Cardiac muscle cell (in vitro differentiated cells and primary cell): Measurements from ENCODE around the gene TPM1. TPM values are rescaled to one million over a fixed set of nuclear protein-coding genes. Genes with fewer than 3 reads are reported as not detected.
A peak's percentile ranks its signal among the peaks of the same experiment; 100 is the strongest.

Source experiments
- DNase-seq, 2 donors: peaks; one replicate each; pipeline versions ENCODE4 v3.0.0 to v3.0.0-alpha.2; 2010 to 2017; ENCODE audit warnings: low read depth in 1 of 2, low spot score in 1 of 2
- H3K27ac ChIP-seq: fragments of 200-600 bp; sonication (generic); 2 replicates; pipeline ENCODE4 v1.5.1; 2016
- H3K27me3 ChIP-seq: fragments of 200-600 bp; sonication (generic); 2 replicates; pipeline ENCODE4 v1.6.0; 2016; ENCODE audit warnings: control low read depth
- H3K36me3 ChIP-seq: fragments of 200-600 bp; sonication (generic); 2 replicates; pipeline ENCODE4 v1.5.1; 2016; ENCODE audit warnings: control low read depth
- H3K4me1 ChIP-seq: fragments of 200-600 bp; sonication (generic); 2 replicates; pipeline ENCODE4 v1.8.1; 2017; ENCODE audit warnings: low read depth, mild to moderate bottlenecking, mixed run types
- H3K4me3 ChIP-seq: fragments of 200-600 bp; sonication (generic); 2 replicates; pipeline ENCODE4 v1.5.1; 2016; ENCODE audit warnings: mild to moderate bottlenecking
- H3K9me3 ChIP-seq: fragments of 200-600 bp; sonication (generic); 2 replicates; pipeline ENCODE4 v1.5.1; 2017; ENCODE audit warnings: low read depth, mild to moderate bottlenecking, control low read depth
- polyA plus RNA-seq: library from polyadenylated mRNA; unstranded; fragments of >200 nt; fragmentation: Nextera tagmentation; extraction: Ambion mirVana; gene quantifications from 2 replicates; pipeline ENCODE4 v1.2.1, GENCODE V29; 2016
- total RNA-seq: library from RNA; depleted of rRNA; stranded (reverse); fragments of >200 nt; gene quantifications from 2 replicates; pipeline ENCODE4 v1.2.3, GENCODE V29; 2016
- TF ChIP-seq, protein P1 (sequence below): IDR thresholded peaks from 2 replicates; pipeline ENCODE4 v1.5.1; 2012; ENCODE audit warnings: low read depth, mild to moderate bottlenecking, low read length

TPM1 gene
- total and polyA plus RNA-seq, 2 experiments from 2014 or later: 6,553 to 10,138 TPM

DNA sequence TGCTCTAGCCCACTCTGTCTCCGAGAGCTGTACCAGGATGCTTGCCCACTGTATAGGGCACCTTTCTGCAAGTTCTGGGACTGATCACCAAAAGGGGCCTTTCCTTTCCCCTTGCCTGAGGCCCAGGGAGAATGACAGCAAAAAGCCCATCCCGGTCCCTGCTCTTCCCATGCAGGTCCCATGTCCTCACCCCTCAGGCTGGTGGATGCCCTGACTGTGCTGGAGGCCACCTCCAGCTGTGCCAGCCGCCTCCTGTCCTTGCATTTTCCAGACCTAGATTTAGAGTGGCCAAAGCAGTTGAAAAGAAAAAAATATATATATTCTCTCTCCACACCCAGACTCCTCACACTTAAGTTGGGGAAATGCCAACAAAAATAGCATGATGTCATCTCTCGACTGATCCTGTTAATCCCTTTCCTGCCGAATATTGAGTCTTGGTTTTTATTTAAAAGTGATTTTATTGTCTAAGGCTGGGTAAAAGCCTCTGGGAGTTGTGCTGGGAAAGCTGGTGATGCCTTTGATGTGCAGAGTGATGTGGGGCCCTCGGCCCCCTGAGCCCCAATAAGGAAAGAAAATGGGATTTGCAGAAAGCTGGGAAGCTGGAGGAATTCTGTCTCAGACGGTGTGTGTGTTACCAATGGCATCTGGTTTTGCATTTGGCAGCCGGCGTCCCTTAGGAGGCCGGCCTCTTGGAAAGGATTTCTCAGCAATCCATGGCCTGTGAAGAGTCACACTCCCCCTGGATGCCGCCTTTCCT lies 29.3 kb upstream of the TPM1 start:
- H3K4me3 ChIP-seq: no peak overlapping the region
- H3K36me3 ChIP-seq: no peaks in the 10 kb centered on the region
- peak in 1 of 2 donors; percentile 78 for DNase-seq
- TF ChIP-seq, protein P1, sequence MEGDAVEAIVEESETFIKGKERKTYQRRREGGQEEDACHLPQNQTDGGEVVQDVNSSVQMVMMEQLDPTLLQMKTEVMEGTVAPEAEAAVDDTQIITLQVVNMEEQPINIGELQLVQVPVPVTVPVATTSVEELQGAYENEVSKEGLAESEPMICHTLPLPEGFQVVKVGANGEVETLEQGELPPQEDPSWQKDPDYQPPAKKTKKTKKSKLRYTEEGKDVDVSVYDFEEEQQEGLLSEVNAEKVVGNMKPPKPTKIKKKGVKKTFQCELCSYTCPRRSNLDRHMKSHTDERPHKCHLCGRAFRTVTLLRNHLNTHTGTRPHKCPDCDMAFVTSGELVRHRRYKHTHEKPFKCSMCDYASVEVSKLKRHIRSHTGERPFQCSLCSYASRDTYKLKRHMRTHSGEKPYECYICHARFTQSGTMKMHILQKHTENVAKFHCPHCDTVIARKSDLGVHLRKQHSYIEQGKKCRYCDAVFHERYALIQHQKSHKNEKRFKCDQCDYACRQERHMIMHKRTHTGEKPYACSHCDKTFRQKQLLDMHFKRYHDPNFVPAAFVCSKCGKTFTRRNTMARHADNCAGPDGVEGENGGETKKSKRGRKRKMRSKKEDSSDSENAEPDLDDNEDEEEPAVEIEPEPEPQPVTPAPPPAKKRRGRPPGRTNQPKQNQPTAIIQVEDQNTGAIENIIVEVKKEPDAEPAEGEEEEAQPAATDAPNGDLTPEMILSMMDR: no peak
- no peaks in the 10 kb centered on the region for H3K27me3 ChIP-seq
- no peak overlapping the region for H3K27ac ChIP-seq
- no peaks in the 10 kb centered on the region for H3K9me3 ChIP-seq
- H3K4me1 ChIP-seq: peaks cover 10% of the 10 kb centered on the region

GRCh38 chr15:63014578-63014977 lies 28.0 kb upstream of the TPM1 start:
- TF ChIP-seq, protein P1: no peak
- Histone ChIP-seq H3K27ac (no peak overlapping the region), H3K9me3 (no peaks in the 10 kb centered on the region), H3K4me3 (no peak overlapping the region), H3K4me1 (peaks cover 15% of the 10 kb centered on the region), H3K36me3 (no peaks in the 10 kb centered on the region), H3K27me3 (no peaks in the 10 kb centered on the region)
- no peak for DNase-seq

- TF ChIP-seq, protein P1: no peak
- no peak overlapping the region for H3K4me3 ChIP-seq
- H3K27me3 ChIP-seq: no peaks in the 10 kb centered on the region
- no peak overlapping the region for H3K27ac ChIP-seq
- DNase-seq: peak in 1 of 2 donors; percentile 66
- no peaks in the 10 kb centered on the region for H3K36me3 ChIP-seq
- peaks cover 24% of the 10 kb centered on the region for H3K4me1 ChIP-seq
- no peaks in the 10 kb centered on the region for H3K9me3 ChIP-seq
Measured at GRCh38 chr15:63015618-63016017, 26.9 kb upstream of the TPM1 start.

DNA sequence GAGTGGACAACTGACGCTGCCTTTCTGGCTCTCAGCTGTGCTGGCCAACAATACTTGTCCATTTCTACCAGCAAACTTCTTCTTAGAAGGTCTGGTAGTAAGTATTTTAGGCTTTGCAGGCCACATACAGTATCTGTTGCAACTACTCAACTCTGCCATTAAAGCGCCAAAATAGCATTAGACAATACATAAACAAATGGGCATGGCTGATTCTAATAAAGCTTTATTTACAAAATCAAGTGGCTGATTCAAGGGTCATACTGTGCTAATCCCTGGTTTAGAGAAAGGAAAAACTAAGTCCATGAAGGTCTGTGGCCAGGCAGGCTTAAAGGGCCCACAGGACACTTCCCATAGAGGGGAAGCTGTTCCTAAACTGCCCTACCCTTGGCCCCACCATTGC lies 26.3 kb upstream of the TPM1 start:
- Histone ChIP-seq H3K27ac (no peak overlapping the region), H3K27me3 (no peaks in the 10 kb centered on the region), H3K4me3 (no peak overlapping the region), H3K9me3 (no peaks in the 10 kb centered on the region), H3K4me1 (peaks cover 24% of the 10 kb centered on the region), H3K36me3 (no peaks in the 10 kb centered on the region)
- TF ChIP-seq, protein P1: no peak
- DNase-seq: no peak

DNA sequence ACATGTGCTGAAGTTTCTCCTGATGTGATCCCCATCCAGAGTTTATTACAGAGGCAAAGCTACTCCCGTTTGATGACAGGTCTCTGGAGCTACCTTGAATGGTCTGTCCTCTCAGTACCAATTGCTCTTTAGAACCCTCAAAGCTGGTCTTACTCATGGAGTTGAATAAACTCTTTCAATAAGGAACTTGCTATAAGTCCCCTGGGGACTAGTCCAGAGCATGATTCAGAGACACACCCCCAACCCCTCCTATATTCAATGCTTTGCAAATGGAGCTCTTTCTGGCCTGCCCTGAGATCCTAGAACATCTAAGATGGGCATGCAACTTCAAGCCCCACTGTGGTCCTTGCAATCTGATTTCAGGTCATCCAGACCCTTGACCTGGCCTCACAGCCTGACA lies 23.9 kb upstream of the TPM1 start:
- H3K27me3 ChIP-seq: no peaks in the 10 kb centered on the region
- H3K9me3 ChIP-seq: no peaks in the 10 kb centered on the region
- no peak overlapping the region for H3K4me3 ChIP-seq
- no peaks in the 10 kb centered on the region for H3K36me3 ChIP-seq
- TF ChIP-seq, protein P1: no peak
- DNase-seq: peak in 1 of 2 donors; percentile 40
- H3K27ac ChIP-seq: no peak overlapping the region
- peaks cover 24% of the 10 kb centered on the region for H3K4me1 ChIP-seq
